NB4 (cell line): ENCODE data around the gene SAMM50.

Experiments used
- CTCF ChIP-seq: IDR thresholded peaks from one replicate; pipeline ENCODE4 v1.5.1; 2012; ENCODE audit warnings: low read depth, low read length
- MAX ChIP-seq: IDR thresholded peaks from 2 replicates; pipeline ENCODE4 v1.6.1; 2011; ENCODE audit warnings: low read depth, low read length
- MYC ChIP-seq: IDR thresholded peaks from 2 replicates; pipeline ENCODE4 v1.6.1; 2011; ENCODE audit warnings: low read depth, low read length
- POLR2A ChIP-seq: IDR thresholded peaks from 2 replicates; pipeline ENCODE4 v1.6.1; 2011; ENCODE audit warnings: mild to moderate bottlenecking; ENCODE audit not compliant: insufficient read length; ENCODE audit errors: extremely low read depth

- TF ChIP-seq CTCF (no peak), POLR2A (no peak), MYC (no peak), MAX (no peak)
These were observed 32.1 kb upstream of the SAMM50 start for GRCh38 chr22:43923191-43923590.
